HG02610 (cell line): Measurements from ENCODE around the gene MAP3K4.

Experiments used
- ATAC-seq: cut with Tn5 transposase; IDR thresholded peaks from one replicate; pipeline ENCODE4 v1.9.1; 2021; ENCODE audit warnings: mild to moderate bottlenecking, moderate library complexity; ENCODE audit not compliant: unreplicated experiment

The MAP3K4 gene, protein sequence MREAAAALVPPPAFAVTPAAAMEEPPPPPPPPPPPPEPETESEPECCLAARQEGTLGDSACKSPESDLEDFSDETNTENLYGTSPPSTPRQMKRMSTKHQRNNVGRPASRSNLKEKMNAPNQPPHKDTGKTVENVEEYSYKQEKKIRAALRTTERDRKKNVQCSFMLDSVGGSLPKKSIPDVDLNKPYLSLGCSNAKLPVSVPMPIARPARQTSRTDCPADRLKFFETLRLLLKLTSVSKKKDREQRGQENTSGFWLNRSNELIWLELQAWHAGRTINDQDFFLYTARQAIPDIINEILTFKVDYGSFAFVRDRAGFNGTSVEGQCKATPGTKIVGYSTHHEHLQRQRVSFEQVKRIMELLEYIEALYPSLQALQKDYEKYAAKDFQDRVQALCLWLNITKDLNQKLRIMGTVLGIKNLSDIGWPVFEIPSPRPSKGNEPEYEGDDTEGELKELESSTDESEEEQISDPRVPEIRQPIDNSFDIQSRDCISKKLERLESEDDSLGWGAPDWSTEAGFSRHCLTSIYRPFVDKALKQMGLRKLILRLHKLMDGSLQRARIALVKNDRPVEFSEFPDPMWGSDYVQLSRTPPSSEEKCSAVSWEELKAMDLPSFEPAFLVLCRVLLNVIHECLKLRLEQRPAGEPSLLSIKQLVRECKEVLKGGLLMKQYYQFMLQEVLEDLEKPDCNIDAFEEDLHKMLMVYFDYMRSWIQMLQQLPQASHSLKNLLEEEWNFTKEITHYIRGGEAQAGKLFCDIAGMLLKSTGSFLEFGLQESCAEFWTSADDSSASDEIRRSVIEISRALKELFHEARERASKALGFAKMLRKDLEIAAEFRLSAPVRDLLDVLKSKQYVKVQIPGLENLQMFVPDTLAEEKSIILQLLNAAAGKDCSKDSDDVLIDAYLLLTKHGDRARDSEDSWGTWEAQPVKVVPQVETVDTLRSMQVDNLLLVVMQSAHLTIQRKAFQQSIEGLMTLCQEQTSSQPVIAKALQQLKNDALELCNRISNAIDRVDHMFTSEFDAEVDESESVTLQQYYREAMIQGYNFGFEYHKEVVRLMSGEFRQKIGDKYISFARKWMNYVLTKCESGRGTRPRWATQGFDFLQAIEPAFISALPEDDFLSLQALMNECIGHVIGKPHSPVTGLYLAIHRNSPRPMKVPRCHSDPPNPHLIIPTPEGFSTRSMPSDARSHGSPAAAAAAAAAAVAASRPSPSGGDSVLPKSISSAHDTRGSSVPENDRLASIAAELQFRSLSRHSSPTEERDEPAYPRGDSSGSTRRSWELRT (N-terminal part only)

DNA sequence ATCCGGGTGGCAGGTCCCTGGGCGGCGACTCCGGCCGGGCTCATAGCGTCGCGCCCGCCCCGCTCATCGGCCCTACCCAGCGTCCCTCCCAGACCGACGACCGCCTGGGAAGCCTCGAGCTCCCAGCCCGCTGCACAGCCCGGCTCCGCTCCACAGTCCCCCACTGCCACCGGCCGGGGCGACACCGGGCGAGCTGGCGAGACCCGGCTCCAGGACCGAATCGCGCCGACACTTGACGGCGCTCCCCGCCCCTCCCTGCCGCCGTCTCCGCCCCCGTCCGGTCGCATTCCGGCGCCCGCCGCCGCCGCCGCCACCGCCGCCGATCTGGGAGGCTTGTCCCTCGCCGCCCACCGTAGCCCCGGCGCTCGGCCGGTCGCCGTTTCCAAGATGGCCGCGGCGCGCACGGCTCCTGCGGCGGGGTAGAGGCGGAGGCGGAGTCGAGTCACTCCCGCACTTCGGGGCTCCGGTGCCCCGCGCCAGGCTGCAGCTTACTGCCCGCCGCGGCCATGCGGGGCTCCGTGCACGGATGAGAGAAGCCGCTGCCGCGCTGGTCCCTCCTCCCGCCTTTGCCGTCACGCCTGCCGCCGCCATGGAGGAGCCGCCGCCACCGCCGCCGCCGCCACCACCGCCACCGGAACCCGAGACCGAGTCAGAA, at the start of gene MAP3K4:
TSS of gene MAP3K4 (plus strand) at position 364 of the 655 bp plus-strand sequence. CDS start at position 527, 163 bp downstream.
- ATAC-seq, result peak; percentile 76

DNA sequence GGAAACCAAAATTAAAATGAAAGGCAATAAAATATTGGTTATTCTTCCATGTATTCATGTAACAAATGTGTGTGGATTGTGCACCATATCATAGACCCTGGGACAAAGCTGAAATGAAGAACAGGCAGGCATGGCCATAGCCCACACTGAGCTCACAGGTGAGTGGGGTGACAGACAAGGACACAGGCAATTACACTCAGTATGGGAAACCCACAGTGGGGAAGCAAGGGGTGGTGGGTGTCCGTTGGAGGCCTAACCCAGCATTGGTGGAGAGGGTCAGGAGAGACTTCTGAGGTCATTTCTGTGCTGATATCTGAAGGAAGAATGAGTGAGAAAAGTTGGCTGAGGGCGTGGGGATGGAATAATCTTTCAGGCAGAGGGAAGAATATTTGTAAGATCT, 47.6 kb upstream of the MAP3K4 start:
- ATAC-seq, result no peak

DNA sequence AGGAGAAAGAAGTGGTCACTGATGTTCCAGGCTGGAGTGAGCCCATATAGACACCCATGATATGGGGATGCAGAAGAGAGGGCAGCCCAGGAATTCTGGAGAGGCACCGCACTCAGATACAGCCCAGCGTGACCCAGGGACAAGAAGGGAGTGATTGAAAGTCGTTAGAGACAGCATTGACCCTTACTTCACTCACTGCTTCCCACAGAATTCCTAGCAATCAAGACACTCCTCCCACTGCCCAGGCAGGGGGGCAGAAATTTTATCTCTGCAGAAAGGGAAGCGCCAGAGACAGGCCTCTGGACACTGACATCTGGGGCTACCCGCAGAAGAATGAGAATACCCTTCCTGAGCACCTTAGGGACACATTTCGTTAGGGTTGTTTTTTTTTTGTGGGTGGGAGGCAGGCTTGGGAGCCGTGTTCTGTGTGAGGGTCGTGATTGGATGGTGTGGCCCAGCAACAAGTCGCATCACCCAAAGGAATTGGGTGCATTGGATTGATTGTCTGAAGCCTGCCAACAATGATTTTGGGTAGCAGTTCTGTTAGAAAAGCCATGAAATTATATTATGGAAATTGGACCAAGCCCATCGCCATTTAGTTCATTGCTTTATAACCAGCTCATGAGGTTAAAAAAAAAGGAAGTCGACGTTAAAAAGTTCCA, 45.9 kb upstream of the MAP3K4 start:
- ATAC-seq, result peak; percentile 41

DNA sequence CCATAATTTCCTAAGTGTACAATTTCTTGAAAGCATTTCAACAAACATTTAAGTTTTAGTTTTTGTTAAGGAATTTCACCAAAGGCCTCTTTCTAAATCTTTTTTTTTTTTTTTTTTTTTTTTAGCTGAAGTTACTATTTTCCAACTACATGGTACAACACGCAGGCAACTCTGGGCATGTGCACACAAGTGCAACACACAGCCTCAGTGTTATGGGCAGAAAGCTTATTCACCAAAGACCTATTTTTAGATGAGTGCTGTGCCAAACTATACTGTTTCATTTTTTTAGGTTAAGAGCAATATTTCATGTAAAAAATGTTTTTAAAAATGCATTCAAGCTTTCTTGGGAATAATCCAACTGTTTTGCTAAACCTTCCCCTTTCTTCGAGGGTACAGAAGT, 42.0 kb upstream of the MAP3K4 start:
- ATAC-seq, result no peak

DNA sequence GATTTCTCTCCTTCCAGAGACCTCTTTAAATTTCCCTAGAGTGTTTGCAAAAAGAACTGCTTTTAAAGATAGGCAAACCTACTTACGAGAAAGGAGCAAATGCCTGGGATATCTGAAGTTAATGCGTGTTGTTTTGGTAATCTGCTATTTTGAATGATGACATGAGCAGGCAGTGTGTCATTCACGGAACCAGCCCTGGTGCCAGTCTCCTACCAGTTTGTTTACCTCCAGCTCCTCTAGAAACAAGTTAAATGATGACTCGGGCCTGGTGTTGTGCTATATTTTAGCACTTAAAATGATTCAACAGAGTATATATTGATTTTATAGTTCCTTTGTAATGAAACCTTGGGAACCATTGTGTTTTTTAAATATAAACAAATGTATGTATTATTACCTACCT, 41.1 kb upstream of the MAP3K4 start:
- ATAC-seq, result no peak

DNA sequence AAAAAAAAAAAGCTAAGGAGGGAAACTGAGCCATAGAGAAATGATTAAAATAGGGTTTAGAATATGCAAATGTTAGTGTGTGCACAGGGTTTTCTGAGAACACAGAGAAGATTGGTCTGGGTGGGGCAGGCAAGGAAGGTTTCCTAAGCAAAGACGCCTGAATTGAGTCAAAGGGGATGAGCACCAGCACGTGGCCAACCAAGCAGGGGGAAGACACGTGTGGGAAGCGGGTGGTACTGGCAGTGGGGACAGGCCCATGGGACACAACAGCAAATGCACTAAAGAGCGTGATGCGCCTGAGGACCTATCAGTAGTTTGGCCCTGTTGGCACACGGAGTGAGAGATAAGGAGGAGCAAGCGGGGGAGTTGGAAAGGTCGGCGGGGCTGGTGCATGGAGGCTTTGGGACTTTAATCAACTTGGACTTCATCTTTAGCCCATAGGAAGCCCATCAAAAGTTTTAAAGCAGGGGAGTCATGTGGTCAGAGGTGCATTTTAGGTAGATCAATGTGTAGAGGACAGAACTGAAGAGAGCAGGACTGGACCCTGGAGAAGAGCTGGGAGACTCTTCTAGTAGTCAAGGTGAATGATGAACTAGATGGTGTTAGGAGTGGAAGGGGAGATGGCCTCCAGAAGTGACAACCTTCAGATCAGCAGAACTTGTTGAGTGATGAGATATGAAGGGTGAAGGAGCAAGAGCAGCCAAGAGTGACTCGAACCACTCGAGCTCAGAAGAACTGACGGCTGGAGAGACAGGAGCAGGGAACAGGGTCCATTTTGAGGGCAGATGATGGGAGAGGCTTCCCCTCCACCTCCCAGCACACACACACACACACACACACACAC, 40.2 kb upstream of the MAP3K4 start:
- ATAC-seq, result no peak

DNA sequence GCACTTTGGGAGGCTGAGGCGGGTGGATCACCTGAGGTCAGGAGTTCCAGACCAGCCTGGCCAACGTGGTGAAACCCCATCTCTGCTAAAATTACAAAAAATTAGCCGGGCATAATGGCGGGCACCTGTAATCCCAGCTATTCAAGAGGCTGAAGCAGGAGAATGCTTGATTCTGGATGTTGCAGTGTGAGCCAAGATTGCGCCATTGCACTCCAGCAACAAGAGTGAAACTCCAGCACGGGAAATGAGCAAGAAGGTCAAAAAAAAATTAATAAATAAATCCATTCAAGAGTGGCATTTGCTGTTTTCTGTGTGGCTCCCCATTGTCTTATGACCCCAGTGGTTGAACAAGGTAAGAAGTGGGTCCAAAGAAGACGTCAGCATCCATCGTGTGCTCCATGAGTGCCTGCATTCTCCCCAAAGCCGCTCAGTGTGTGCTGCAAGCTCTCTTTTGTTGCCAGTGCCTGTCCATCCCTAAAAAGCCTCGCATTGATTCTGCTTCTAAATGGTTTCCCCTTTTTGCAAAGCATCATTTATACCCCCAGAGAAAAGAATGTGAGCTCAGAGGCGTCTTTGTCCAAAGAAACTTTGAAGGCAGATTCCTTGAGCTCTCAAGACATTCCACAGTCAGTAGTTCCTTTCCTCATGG, 38.8 kb upstream of the MAP3K4 start:
- no peak for ATAC-seq

DNA sequence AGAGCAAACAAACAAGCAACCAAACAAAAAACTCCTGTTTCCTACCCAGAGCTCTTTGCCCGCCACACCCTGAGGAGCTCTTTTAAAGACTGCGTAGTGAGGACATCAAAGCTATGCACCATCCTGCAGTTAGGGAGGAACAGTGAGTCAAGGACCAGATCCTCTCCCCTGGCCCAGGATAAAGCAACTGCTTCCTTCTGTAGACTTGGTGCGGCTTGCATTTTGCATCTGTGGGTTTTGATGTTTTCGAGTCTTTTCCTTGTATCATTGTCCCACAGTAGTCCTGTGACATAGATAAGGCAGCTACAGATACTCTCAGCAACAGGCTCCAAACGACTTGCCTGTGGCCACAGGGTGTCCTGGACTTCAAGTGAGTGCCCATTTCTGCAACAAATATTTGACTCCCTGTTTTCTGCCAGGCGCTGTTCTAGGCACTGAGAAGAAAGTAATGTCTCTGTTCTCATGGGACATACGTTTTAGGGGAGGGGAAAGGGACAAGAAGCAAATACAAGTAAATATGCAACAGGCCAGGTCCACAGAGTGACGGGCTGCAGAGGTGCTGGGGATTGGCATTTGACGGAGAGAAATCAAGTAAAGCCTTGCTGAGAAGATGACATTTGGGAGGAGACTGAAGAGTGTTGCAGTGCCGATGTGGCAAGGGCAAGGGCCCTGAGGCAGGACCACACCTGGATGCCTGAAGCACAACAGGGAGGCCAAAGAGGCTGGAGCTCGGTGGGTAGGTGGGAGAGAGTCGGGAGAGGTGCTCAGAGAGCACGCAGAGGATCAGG, 35.9 kb upstream of the MAP3K4 start:
- ATAC-seq, result no peak

DNA sequence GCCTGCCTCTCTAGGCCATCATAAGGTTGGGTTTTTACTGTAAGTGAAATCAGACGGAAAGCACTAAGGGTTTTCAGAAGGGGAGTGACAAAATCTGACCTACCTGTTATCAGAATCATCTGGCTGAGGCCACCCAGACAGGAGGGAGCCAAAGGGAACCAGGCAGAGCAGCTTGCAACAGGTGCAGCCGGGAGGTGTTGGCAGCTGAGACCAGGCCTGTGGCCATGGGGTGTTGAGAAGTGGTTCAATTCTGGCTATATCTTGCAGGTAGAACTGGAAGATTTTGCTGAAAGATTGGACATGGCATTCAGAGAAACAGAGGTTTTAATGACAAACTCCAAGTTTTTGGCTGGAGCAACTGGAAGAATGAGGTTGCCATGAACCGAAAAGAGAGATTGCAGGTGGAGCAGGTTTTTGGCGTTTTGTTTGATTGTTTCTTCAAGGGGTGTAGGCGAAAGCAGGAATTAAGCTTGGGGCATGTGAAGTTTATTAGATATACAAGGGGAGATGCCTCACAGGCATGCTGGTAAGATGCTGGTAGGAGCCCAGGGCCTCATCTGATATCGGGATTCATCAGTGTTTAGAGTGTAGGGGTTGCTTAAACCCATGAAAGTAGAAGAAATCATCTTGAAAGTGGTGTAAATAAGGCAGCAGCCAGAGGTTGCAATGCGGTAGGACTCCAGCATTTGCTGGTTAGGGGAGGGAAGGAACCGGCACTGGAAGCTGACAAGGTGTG, 35.1 kb upstream of the MAP3K4 start:
- ATAC-seq, result no peak

DNA sequence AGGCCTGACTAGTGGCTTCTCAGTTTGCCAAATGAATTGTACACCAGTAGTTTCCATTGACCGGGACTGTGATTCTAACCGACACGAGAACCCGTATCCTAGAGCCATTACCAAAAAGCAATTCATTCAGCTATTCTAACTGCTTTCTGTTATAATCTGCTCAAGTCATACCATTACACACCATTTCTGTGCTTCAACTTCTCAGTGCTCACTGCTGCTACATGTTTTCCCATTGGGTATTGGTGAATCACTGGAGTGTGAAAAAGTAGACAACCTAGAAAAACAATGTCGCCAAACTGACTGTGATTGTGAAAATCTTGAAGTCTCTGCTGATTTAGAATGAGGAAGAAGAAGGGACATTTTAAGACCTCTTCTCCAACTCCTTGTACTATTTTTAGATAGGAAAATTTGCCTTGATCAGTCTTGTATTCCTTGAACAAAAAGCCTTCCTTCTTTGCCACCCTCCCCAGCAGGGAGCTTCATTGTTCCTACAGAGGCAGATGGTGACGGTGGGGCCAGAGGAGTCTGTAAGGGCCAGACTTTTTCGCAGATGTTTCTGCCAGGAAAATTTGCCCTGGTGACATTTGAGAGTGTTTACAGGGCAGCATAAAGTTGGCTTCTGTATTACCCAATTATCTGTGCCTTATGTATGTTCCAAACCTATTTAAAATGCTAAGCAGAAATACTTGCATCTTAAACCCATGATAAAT, 31.7 kb upstream of the MAP3K4 start:
- ATAC-seq, result no peak

DNA sequence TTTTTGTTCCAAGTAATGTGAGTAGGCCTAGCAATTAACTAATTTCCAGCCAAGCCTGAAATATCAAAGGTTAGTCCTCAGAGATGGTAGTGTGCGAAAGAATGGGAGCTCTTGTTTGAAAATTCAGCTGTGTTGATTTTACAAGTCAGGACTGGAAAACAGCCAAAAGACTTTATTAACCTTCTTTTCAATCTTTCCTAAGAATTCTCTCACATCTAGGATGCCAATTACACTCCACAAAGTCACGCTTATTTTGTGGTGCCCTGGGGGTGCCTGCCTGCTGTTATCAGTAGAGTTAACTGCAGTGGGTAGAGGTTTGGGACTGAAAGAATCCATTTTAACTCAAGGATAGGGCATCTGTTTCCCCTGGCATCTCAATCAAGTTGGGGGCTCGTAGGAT, 30.7 kb upstream of the MAP3K4 start:
- no peak for ATAC-seq

DNA sequence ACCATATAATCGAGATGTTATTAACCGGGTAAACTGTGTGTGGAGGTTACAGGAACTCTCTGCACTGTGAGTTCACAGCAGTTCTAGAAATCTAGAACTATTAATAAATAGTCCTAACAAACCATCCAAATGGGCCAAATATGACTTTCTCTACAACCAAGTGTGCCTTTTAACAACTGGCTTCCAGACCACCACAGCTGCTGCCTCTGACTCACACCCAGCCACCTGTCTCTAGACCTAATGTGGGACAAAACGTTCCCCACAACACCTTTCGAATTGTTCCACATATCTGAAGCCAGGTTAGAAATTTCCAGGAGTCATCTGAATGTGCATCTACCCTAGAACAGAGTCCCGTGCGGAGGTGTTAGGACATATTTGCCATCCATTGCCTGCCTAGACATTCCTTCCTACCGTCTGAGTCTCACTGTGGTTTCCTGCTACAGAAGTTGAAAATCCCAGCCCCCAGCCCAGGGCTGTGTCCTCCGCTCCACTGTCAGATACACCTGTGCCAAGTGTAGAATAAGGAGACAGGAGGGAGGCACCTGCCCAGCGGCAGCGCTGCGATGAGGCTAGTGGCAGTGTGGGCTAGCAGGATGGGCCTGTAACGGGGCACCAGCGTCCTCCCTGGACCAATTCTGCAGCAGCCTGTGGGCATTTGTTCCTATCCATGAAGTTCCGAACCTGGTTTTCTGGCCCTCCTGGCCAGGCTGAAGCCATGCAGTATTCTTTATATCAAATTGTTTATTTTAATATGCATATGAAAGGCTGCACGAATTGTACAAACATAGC, 28.5 kb upstream of the MAP3K4 start:
- ATAC-seq, result no peak

DNA sequence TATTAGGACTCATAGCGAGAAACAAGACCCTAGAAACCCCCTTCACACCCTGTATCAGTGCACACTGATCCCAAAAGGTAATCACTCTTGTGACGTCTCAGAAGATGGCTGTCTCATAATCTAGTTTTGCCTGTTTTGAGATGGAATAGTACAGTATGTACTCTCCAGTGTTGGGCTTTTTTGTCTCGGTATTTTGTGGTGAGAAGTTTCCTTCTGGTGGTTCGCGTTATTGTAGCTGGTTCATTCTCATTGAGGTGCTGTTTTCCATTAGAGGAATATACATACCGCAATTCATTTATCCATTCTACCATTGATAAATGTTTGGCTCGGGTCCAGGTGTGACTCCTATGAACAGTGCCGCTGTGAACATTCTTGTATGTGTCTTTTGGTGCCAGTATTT, 27.9 kb upstream of the MAP3K4 start:
- no peak for ATAC-seq

DNA sequence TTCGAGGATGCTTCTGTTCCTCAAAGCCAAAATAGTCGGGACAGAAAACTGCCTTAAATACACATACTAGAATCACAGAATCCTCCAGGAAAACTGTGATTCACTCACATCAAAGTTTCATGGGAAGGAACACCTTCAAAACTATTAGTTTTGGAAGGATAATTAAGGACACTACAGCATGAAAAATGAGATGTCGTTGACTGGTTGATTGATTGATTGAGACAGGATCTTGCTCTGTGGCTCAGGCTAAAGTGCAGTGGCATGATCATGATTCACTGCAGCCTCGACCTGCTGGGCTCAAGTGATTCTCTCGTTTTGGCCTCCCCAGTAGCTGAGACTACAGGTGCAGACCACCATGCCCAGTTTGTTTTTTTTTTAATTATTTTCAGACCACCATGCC, 25.7 kb upstream of the MAP3K4 start:
- ATAC-seq, result no peak

DNA sequence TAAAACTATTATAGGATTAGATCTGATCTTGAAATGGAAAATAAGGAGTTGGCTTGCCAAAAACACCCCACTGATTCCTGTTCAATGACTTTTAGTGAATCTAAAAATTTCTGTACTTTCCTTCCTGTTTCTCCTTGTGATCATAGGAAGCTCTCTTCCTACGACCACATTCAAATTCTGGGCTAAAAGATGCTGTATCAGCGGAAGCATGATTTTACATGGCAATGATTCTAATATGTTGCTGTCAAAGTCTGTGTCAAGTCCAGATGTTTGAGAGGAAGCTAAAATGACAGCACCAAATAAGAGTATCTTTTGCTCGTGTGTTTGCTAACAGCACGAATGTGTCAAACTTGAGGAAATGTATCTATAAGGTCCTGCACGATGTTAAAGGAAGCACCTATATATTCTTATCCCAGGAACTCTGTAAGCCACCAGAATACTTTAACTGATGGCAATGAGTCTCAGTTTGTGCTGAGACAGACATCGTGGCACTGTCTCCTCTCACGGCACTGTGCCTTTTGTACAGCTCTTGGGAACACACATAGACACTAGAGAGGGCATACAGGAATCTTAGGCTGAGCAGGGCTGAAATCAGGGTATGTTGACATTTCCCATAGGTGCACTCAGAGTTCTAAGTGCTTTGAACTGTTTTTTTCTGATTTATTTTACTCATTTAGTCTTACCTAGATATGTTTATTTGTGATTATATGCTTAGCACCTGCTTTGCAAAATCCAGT, 24.9 kb upstream of the MAP3K4 start:
- no peak for ATAC-seq
